Stimulated activated naive CD8-positive, alpha-beta T cell treated with anti-CD3 and anti-CD28 coated beads, Interleukin-15, Interleukin-2, amounts not matched to agents 100 ng/mL and 50 ng/mL, for 24 hours (primary cell): ENCODE data around the gene PFN2.
"Not testable (repeated sequence)": the region's sequence is repeated elsewhere in the genome, so short reads cannot be mapped to it uniquely, and the experiment has no call there.

Experiments used
- H3K27ac Mint-ChIP-seq: one replicate; pipeline ENCODE4 v1.8.0; 2021; ENCODE audit warnings: mild to moderate bottlenecking, mixed read lengths
- H3K27me3 Mint-ChIP-seq: one replicate; pipeline ENCODE4 v1.8.0; 2021; ENCODE audit warnings: mixed read lengths
- H3K36me3 Mint-ChIP-seq: one replicate; pipeline ENCODE4 v1.8.0; 2021; ENCODE audit warnings: low read depth, mixed read lengths
- H3K4me1 Mint-ChIP-seq: one replicate; pipeline ENCODE4 v1.8.0; 2021; ENCODE audit warnings: low read depth, mixed read lengths
- H3K4me3 Mint-ChIP-seq: one replicate; pipeline ENCODE4 v1.8.0; 2021; ENCODE audit warnings: mild to moderate bottlenecking, mixed read lengths
- H3K9me3 Mint-ChIP-seq: one replicate; pipeline ENCODE4 v1.8.0; 2021; ENCODE audit warnings: mixed read lengths

PFN2 gene

DNA sequence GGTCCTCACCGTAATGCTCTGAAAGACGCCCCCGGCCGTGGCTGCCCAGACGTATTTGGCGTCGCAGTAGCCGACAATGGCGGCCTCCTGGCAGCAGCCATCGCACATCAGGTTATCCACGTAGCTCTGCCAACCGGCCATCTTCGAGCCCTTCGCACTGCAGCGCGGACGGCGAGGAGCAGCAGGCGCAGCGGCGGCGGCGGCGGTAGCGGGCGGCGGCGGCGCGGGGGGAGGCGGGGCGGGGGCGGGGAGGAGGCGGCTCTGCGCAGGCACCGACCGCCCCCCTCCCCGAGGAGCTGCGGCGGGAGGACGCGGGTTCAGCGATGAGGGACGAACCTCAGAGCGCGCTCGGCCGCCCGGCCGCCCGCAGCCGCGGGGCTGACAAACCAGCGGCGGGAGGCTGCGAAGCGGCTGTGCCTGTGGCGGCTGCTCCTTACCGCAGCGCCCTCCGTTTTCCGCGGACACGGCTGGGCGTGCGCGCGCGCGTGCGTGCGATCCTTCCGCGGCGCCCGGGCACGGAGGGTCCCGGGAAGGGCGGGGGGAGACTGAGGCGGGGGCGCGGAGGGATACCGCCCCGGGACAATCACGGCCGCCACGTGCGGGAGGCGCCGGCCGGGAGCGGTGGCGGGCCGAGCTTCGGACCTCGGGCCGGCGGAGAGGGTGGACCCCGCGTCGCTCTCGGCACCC is at the start of gene PFN2:
Gene PFN2, minus strand, starts transcription at position 180 of the 687 bp plus-strand sequence. Its CDS starts 39 bp downstream, at position 141.
- H3K36me3 Mint-ChIP-seq = no peaks in the 10 kb centered on the region
- H3K4me3 Mint-ChIP-seq = peak within 1 kb of the TSS; percentile 85
- peak within 1 kb of the TSS; percentile 71 for H3K27ac Mint-ChIP-seq
- no peaks in the 10 kb centered on the region for H3K9me3 Mint-ChIP-seq
- H3K4me1 Mint-ChIP-seq = peaks cover 17% of the 10 kb centered on the region
- peaks cover 49% of the 10 kb centered on the region for H3K27me3 Mint-ChIP-seq

- Mint-ChIP-seq H3K27me3 (peaks cover 10% of the 10 kb centered on the region), H3K27ac (no peak overlapping the region), H3K9me3 (no peaks in the 10 kb centered on the region), H3K4me3 (no peak overlapping the region), H3K36me3 (no peaks in the 10 kb centered on the region), H3K4me1 (no peaks in the 10 kb centered on the region)
These were observed 45.2 kb upstream of the PFN2 start for GRCh38 chr3:150015901-150016300.

GRCh38 chr3:150014782-150015181 is 44.1 kb upstream of the PFN2 start:
- peaks cover 3% of the 10 kb centered on the region for H3K27me3 Mint-ChIP-seq
- H3K4me1 Mint-ChIP-seq = no peaks in the 10 kb centered on the region
- H3K9me3 Mint-ChIP-seq = no peaks in the 10 kb centered on the region

DNA sequence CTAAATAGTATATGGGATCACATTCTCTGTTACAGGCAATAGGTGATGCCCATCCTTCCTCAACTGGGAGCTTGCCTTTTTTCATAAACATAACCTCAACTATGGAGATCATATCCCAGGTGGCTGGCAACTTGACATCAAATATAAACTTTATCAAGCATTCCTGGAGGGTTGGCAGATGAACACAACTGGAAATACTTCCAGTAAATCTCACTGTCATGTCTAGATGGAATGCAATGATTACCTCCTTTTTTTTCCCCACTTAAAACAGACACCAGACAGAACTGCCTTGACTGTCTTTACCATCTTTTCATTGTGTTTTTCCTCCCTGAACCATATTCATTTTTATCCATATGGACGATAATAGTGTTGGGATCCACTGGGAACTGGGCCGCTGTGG is 43.1 kb upstream of the PFN2 start:
- H3K36me3 Mint-ChIP-seq = no peaks in the 10 kb centered on the region
- H3K27me3 Mint-ChIP-seq = peaks cover 3% of the 10 kb centered on the region
- H3K4me3 Mint-ChIP-seq = no peak overlapping the region
- no peak overlapping the region for H3K27ac Mint-ChIP-seq
- no peaks in the 10 kb centered on the region for H3K9me3 Mint-ChIP-seq
- no peaks in the 10 kb centered on the region for H3K4me1 Mint-ChIP-seq

More at GRCh38 chr3:150014782-150015181, 44.1 kb upstream of the PFN2 start:
- H3K27ac Mint-ChIP-seq = no peak overlapping the region
- no peaks in the 10 kb centered on the region for H3K36me3 Mint-ChIP-seq
- H3K4me3 Mint-ChIP-seq = no peak overlapping the region

GRCh38 chr3:150006794-150007193 is 36.1 kb upstream of the PFN2 start:
- Mint-ChIP-seq H3K9me3 (no peaks in the 10 kb centered on the region), H3K27ac (no peak overlapping the region), H3K27me3 (peaks cover 10% of the 10 kb centered on the region), H3K4me1 (no peaks in the 10 kb centered on the region), H3K36me3 (no peaks in the 10 kb centered on the region), H3K4me3 (no peak overlapping the region)

DNA sequence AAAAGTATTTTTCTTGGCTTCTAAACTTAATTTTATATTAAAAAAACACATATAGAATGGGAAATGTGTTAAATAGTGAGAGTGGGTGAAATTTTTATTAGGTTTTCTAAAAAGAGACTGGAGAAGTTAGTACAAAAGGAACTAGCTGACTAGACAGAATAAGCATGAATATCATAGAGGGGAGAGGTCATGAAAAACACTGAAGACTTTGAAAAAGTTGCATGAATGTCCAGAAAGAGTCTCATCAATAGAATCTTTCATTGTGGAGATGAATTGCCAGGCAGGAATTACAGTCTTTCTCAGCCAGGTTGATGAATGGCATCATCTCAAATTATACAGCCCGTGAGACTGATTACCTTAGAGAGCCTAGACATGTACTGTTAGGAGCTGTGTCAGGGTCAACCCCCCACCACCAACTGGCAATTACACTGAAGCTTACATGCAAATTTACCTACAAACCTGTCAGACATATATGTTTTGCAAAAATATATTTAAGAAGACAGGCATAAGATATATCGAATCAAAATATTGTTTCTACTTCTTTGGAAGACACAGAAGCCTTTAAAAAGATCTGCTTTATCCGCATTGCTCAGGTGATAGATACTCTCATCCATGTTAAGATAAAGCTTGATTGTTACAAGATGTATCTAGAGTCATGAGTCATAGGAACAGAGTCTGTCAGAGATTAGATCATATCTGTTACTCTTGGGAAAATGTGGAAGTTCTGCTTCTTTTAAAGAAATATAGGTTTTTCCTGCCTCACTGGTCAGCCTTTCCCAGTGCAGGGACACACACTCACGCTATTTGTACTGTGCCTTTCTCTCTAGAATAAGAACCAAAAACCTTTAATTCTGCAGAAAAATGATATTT is 34.8 kb upstream of the PFN2 start:
- Mint-ChIP-seq H3K36me3 (no peaks in the 10 kb centered on the region), H3K4me3 (no peak overlapping the region), H3K27me3 (peaks cover 16% of the 10 kb centered on the region), H3K4me1 (no peaks in the 10 kb centered on the region), H3K27ac (no peak overlapping the region), H3K9me3 (no peaks in the 10 kb centered on the region)

GRCh38 chr3:150000641-150001040 is 29.9 kb upstream of the PFN2 start:
- H3K9me3 Mint-ChIP-seq = peaks cover 7% of the 10 kb centered on the region
- H3K4me1 Mint-ChIP-seq = no peaks in the 10 kb centered on the region
- peaks cover 19% of the 10 kb centered on the region for H3K27me3 Mint-ChIP-seq
- H3K36me3 Mint-ChIP-seq = no peaks in the 10 kb centered on the region
- H3K27ac Mint-ChIP-seq = no peak overlapping the region
- H3K4me3 Mint-ChIP-seq = no peak overlapping the region

- Mint-ChIP-seq H3K4me3 (no peak overlapping the region), H3K9me3 (peaks cover 12% of the 10 kb centered on the region), H3K36me3 (no peaks in the 10 kb centered on the region), H3K27ac (no peak overlapping the region), H3K27me3 (peaks cover 19% of the 10 kb centered on the region), H3K4me1 (no peaks in the 10 kb centered on the region)
These were observed 28.7 kb upstream of the PFN2 start for GRCh38 chr3:149999421-149999820.

DNA sequence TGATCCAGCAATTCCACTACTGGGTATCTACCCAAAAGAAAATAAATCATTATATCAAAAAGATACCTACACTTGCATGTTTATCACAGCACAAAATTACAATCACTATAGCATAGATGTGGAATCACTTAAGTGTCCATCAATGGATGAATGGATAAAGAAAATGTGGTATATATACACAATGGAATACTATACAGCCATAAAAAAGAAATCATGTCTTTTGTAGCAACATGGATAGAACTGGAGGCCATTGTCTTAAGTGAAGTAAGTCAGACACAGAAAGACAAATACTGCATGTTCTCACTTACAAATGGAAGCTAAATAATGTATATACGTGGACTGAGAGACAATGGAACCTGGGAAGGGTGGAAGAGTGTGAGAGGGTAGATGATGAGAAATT is 28.3 kb upstream of the PFN2 start:
- Mint-ChIP-seq H3K27me3 (peaks cover 19% of the 10 kb centered on the region), H3K27ac (no peak overlapping the region), H3K36me3 (no peaks in the 10 kb centered on the region), H3K4me3 (no peak overlapping the region), H3K4me1 (no peaks in the 10 kb centered on the region), H3K9me3 (peaks cover 12% of the 10 kb centered on the region)

DNA sequence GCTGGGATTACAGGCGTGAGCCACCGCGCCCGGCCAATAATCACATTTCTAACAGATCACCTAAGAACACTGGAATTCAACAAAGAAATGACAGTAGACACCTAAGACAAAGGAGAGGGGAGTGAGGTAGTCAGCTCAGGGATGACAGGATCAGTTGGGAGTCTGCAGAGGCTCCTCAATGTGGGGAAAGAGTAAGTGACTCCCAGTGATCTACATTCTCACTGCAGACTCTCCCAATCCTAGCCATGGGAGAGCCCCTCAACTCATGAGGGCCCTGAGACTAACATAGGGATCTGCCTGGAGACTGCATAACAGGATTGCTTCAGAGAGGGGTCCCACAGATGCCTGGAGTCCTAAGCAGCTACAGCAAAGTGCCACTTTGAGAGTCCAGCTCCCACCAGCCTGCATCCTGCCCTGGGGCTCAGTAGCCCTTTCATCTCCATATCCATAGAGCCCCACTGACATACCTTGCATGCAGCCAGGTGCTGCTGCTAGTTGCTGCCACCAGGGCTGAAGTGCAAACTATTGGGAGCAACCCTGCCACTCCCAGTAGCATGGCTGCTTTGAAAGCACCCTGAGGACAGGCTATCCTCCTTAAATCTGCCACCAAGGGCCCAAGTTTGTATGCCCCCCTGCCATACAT is 21.8 kb upstream of the PFN2 start:
- Mint-ChIP-seq H3K27me3 (peaks cover 8% of the 10 kb centered on the region), H3K4me3 (no peak overlapping the region), H3K27ac (no peak overlapping the region), H3K4me1 (no peaks in the 10 kb centered on the region), H3K36me3 (no peaks in the 10 kb centered on the region), H3K9me3 (peaks cover 13% of the 10 kb centered on the region)

GRCh38 chr3:149990423-149990948 is 19.8 kb upstream of the PFN2 start:
- no peaks in the 10 kb centered on the region for H3K4me1 Mint-ChIP-seq
- H3K4me3 Mint-ChIP-seq = no peak overlapping the region
- no peaks in the 10 kb centered on the region for H3K36me3 Mint-ChIP-seq
- peaks cover 8% of the 10 kb centered on the region for H3K9me3 Mint-ChIP-seq
- peaks cover 12% of the 10 kb centered on the region for H3K27me3 Mint-ChIP-seq
- H3K27ac Mint-ChIP-seq = no peak overlapping the region

- H3K9me3 Mint-ChIP-seq = peaks cover 5% of the 10 kb centered on the region
- no peaks in the 10 kb centered on the region for H3K4me1 Mint-ChIP-seq
- H3K27ac Mint-ChIP-seq = no peak overlapping the region
- H3K27me3 Mint-ChIP-seq = peaks cover 12% of the 10 kb centered on the region
- no peaks in the 10 kb centered on the region for H3K36me3 Mint-ChIP-seq
- H3K4me3 Mint-ChIP-seq = no peak overlapping the region
These were observed 18.6 kb upstream of the PFN2 start for GRCh38 chr3:149989307-149989706.

DNA sequence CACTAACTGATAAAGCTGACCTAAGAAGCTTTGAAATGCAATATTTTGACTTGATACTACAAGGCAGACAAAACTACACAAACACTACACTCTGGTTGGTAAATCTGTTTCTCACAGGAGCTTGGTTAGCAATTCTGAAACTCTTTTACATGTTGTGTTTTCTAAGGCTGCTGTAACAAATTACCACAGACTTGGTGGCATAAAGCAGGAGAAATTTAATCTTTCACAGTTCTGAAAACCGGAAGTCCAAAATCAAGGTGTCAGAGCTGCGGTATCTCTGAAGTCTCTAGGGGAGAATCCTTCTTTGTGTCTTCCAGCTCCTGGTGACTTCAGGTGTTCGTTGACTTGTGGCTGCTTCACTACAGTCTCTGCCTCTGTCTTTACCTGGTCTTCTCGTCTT is 12.9 kb upstream of the PFN2 start:
- H3K27ac Mint-ChIP-seq = no peak overlapping the region
- no peaks in the 10 kb centered on the region for H3K9me3 Mint-ChIP-seq
- H3K27me3 Mint-ChIP-seq = peaks cover 8% of the 10 kb centered on the region
- no peak overlapping the region for H3K4me3 Mint-ChIP-seq
- H3K36me3 Mint-ChIP-seq = no peaks in the 10 kb centered on the region
- H3K4me1 Mint-ChIP-seq = no peaks in the 10 kb centered on the region

- not testable (repeated sequence) for H3K4me3 Mint-ChIP-seq, H3K27me3 Mint-ChIP-seq, H3K9me3 Mint-ChIP-seq, H3K36me3 Mint-ChIP-seq, H3K27ac Mint-ChIP-seq, H3K4me1 Mint-ChIP-seq
These were observed 12.4 kb upstream of the PFN2 start for GRCh38 chr3:149983053-149983452.

DNA sequence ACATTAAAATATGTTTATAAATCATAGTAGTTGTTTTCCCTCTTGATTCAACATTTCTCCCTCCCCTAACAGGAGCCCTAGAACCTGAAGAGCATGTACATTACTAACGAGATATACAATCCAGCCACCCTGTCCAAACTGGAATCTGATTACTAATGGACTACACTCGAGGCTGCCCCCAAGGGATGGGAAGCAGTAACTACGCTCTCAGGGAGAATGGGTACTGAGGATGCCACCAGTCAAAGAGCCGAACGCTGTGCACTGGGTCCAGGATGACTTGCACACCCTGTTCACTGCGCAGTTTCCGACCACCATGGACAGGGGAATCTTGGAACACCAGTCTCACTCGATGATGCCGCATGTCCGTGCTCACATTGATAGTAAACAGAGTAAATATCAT is 11.3 kb upstream of the PFN2 start:
- not testable (repeated sequence) for H3K9me3 Mint-ChIP-seq, H3K36me3 Mint-ChIP-seq, H3K4me3 Mint-ChIP-seq, H3K4me1 Mint-ChIP-seq, H3K27ac Mint-ChIP-seq
- H3K27me3 Mint-ChIP-seq = peaks cover 13% of the 10 kb centered on the region
